ENCODE measurements around the gene RGPD3. TPM values are rescaled to one million over a fixed set of nuclear protein-coding genes. Genes with fewer than 3 reads are reported as not detected.
"Not testable (repeated sequence)": the region's sequence is repeated elsewhere in the genome, so short reads cannot be mapped to it uniquely, and the experiment has no call there.

RGPD3 gene
- total and polyA plus RNA-seq, 3 donors from 2014 or later = 5.3 to 13.9 (median 5.7) TPM

- WGBS, 2 donors = 38% methylated on average over 13 to 27 of the region's 44 CpGs
- H3K27me3 ChIP-seq; H3K9me3 ChIP-seq; H3K27ac ChIP-seq; H3K4me1 ChIP-seq; H3K36me3 ChIP-seq (ENCODE audit: low read depth, missing control alignments); H3K4me3 ChIP-seq; intact Hi-C loops (cut with DNase I; ENCODE audit: low total_unique reads); DNase-seq: not testable (repeated sequence)
These were observed 19.4 kb upstream of the RGPD3 start for GRCh38 chr2:106487386-106488191.

GRCh38 chr2:106486551-106487385 lies 18.6 kb upstream of the RGPD3 start, which contains the start of gene CD8B2:
Gene CD8B2, plus strand, starts transcription at chr2:106487364. Its CDS starts 63 bp downstream, at chr2:106487427.
- 25 to 29% methylated on average over 3 to 13 of the region's 39 CpGs for WGBS, 2 donors
- H3K36me3 ChIP-seq (ENCODE audit: low read depth, missing control alignments); H3K4me3 ChIP-seq: not testable (repeated sequence)

GRCh38 chr2:106479563-106479962 lies 11.3 kb upstream of the RGPD3 start:
- WGBS, 2 donors = no CpG with 5 or more reads among the region's 1 CpG
- H3K4me1 ChIP-seq; H3K4me3 ChIP-seq; intact Hi-C loops (cut with DNase I; ENCODE audit: low total_unique reads); H3K36me3 ChIP-seq (ENCODE audit: low read depth, missing control alignments); H3K27me3 ChIP-seq; H3K9me3 ChIP-seq; DNase-seq; H3K27ac ChIP-seq: not testable (repeated sequence)

More at GRCh38 chr2:106486551-106487385, 18.6 kb upstream of the RGPD3 start, which contains the start of gene CD8B2:
- H3K4me1 ChIP-seq; H3K9me3 ChIP-seq; intact Hi-C loops (cut with DNase I; ENCODE audit: low total_unique reads); H3K27me3 ChIP-seq; H3K27ac ChIP-seq; DNase-seq: not testable (repeated sequence)

DNA sequence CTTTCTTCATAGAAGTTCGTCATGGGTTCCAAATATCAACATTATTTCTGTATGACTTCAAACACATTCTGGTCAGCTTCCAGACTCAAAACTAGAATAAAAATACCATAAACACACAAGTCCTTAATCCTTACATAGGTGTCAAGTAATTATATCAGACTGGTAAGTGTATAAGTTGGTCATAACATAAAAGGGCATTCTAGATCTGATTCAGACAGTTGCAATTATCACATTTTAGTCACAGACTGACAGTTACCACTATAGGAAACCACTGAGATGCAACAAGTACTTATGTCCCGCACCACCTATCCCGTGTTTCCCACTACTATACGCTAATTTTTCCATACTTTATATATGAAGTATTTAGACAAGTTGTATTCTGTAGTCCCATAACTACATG lies 9.4 kb upstream of the RGPD3 start:
- H3K27me3 ChIP-seq; H3K36me3 ChIP-seq (ENCODE audit: low read depth, missing control alignments); H3K4me3 ChIP-seq; H3K9me3 ChIP-seq; H3K4me1 ChIP-seq; H3K27ac ChIP-seq; DNase-seq; intact Hi-C loops (cut with DNase I; ENCODE audit: low total_unique reads): not testable (repeated sequence)
- WGBS, 2 donors = 85 to 95% methylated on average over 2 to 3 of the region's 4 CpGs

DNA sequence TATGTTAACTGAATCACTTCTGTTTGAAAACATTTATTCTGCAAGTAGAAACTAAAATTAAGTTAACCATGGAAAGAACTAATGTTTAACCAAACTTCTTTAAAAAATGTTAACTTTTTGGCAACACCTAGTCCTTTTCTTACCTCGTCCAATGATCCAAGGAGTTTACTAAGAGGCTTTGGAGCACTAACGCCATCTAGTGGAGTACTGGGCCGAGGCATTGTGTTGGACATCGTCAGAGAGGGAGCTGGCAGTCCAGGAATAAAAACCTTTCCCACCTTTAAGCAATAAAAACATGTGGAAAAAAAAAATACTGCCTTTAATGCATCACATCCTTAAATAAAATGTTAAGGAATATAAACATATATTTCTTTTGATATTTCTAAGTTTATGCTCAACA lies 2.4 kb upstream of the RGPD3 start:
- H3K4me3 ChIP-seq; H3K9me3 ChIP-seq; H3K36me3 ChIP-seq (ENCODE audit: low read depth, missing control alignments); intact Hi-C loops (cut with DNase I; ENCODE audit: low total_unique reads); H3K27ac ChIP-seq; H3K4me1 ChIP-seq; H3K27me3 ChIP-seq: not testable (repeated sequence)
- peak; percentile 63 for DNase-seq
- 4 to 19% methylated on average over 3 to 4 of the region's 4 CpGs for WGBS, 2 donors

DNA sequence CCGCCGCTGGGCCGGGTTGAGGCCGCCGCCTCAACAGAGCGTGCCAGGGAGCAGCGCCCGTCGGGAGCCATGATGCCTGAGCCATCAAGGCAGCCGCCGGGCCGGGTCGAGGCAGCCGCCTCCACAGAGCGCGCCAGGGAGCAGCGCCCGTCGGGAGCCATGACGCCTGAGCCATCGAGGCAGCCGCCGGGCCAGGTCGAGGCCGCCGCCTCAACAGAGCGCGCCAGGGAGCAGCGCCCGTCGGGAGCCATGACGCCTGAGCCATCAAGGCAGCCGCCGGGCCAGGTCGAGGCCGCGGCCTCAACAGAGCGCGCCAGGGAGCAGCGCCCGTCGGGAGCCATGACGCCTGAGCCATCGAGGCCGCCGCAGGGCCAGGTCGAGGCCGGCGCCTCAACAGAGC lies 697 bp downstream of the RGPD3 start:
- H3K9me3 ChIP-seq; H3K4me1 ChIP-seq; H3K36me3 ChIP-seq (ENCODE audit: low read depth, missing control alignments); H3K27me3 ChIP-seq; intact Hi-C loops (cut with DNase I; ENCODE audit: low total_unique reads); DNase-seq; H3K27ac ChIP-seq: not testable (repeated sequence)
- 50 to 80% methylated on average over 8 to 9 of the region's 49 CpGs for WGBS, 2 donors
- H3K4me3 ChIP-seq = peak overlapping the region; percentile 26 to 45

DNA sequence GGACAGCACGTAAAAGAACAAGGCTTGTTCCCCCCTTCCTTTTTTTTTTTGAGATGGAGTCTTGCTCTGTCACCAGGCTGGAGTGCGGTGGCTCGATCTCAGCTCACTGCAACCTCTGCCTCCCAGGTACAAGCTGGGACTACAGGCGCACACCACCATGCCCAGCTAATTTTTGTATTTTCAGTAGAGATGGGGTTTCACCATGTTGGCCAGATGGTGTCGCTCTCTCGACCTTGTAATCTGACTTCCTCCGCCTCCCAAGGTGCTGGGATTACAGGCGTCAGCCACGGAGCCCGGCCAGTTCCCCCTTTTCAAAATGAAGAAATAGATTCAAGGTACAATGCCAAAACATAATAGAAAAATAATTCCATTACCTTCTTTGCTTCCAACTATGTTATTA lies 6.3 kb downstream of the RGPD3 start:
- WGBS, 2 donors = 62 to 89% methylated on average over 4 to 10 of the region's 10 CpGs
- H3K27ac ChIP-seq; H3K27me3 ChIP-seq; H3K9me3 ChIP-seq; H3K4me1 ChIP-seq; H3K36me3 ChIP-seq (ENCODE audit: low read depth, missing control alignments); H3K4me3 ChIP-seq; intact Hi-C loops (cut with DNase I; ENCODE audit: low total_unique reads); DNase-seq: not testable (repeated sequence)
- TF ChIP-seq, protein P1, sequence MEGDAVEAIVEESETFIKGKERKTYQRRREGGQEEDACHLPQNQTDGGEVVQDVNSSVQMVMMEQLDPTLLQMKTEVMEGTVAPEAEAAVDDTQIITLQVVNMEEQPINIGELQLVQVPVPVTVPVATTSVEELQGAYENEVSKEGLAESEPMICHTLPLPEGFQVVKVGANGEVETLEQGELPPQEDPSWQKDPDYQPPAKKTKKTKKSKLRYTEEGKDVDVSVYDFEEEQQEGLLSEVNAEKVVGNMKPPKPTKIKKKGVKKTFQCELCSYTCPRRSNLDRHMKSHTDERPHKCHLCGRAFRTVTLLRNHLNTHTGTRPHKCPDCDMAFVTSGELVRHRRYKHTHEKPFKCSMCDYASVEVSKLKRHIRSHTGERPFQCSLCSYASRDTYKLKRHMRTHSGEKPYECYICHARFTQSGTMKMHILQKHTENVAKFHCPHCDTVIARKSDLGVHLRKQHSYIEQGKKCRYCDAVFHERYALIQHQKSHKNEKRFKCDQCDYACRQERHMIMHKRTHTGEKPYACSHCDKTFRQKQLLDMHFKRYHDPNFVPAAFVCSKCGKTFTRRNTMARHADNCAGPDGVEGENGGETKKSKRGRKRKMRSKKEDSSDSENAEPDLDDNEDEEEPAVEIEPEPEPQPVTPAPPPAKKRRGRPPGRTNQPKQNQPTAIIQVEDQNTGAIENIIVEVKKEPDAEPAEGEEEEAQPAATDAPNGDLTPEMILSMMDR (IDR thresholded peaks at IDR 0.05) = peak in 1 of 3 experiments; percentile 5

DNA sequence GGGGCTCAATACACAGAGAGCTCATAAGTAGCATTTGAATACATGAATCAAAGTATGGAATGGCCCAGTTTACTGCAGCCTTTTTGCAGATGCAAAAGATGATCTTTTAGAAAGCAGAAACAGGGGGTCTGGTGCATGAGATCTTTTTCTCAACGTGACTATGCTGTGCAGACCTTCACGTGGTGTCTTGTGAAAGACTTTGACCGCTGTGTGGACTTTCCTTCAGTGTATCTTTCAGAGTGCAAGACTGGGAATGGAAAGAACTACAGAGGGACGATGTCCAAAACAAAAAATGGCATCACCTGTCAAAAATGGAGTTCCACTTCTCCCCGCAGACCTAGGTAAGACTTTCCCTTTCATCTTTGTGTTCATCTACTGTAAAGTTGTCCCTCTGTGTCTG lies 77.5 kb downstream of the RGPD3 start:
- H3K36me3 ChIP-seq (ENCODE audit: low read depth, missing control alignments); H3K27ac ChIP-seq; H3K27me3 ChIP-seq; H3K4me3 ChIP-seq; intact Hi-C loops (cut with DNase I; ENCODE audit: low total_unique reads); DNase-seq; H3K4me1 ChIP-seq; H3K9me3 ChIP-seq: not testable (repeated sequence)
- 82 to 91% methylated on average over 5 of the region's 5 CpGs for WGBS, 2 donors

DNA sequence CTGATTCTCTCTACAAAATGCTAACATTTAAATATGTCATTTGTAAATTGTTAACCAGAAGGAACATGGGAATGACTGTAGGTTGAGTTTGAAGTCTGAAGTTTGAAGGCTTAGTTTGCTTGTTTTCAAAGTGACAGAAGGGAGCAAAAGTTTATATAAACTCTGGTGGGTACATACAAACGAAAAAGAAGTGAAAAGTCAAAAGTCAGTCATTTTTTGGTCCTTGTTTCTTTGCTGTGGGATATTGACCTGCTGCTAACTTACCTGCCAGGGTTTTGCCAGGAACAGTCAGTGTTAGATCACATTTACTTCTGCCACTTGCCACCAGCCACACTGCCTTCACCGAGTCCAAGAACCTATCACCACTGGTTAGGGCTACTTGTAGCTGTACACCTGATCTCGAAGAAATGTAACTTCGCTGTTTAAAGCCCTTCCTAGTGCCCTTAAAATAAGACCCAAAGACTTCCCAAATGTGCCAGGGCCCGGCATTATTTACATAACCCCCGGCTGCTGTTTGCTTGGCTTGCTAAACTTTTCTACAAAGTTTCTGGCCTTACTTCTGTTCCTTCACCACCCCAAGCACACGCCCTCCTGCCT lies 79.3 kb downstream of the RGPD3 start:
- intact Hi-C loops (cut with DNase I; ENCODE audit: low total_unique reads); H3K4me1 ChIP-seq; H3K27ac ChIP-seq; H3K9me3 ChIP-seq; H3K36me3 ChIP-seq (ENCODE audit: low read depth, missing control alignments); DNase-seq; H3K27me3 ChIP-seq; H3K4me3 ChIP-seq: not testable (repeated sequence)
- WGBS, 2 donors = 85 to 89% methylated on average over 6 of the region's 7 CpGs

GRCh38 chr2:106384548-106384947 lies 83.7 kb downstream of the RGPD3 start:
- H3K36me3 ChIP-seq (ENCODE audit: low read depth, missing control alignments); H3K4me1 ChIP-seq; H3K27me3 ChIP-seq; H3K27ac ChIP-seq; intact Hi-C loops (cut with DNase I; ENCODE audit: low total_unique reads); DNase-seq; H3K4me3 ChIP-seq; H3K9me3 ChIP-seq: not testable (repeated sequence)
- 88 to 91% methylated on average over 8 of the region's 8 CpGs for WGBS, 2 donors
